Neural cell (in vitro differentiated cells): Measurements from ENCODE around the gene MLLT10.

Experiments used
- CTCF ChIP-seq: fragments of 450-650 bp; IDR thresholded peaks from 2 replicates; pipeline ENCODE4 v1.5.1; 2014; ENCODE audit warnings: antibody characterized with exemption, mild to moderate bottlenecking, moderate library complexity; ENCODE audit not compliant: poor library complexity, severe bottlenecking
- EZH2 ChIP-seq: fragments of 200-600, 300-800 bp; shearing (Covaris generic), sonication (generic); IDR thresholded peaks from 2 replicates; pipeline ENCODE4 v1.6.1; 2014; ENCODE audit warnings: antibody characterized with exemption, low read length, borderline replicate concordance, mild to moderate bottlenecking; ENCODE audit not compliant: insufficient read depth, poor library complexity, severe bottlenecking

- TF ChIP-seq EZH2 (no peak), CTCF (no peak)
Observed at GRCh38 chr10:21535494-21535965, 1.5 kb downstream of the MLLT10 start.
